NCI-H1105 (cell line): ENCODE data around the gene PDCD2.
A peak's percentile ranks its signal among the peaks of the same experiment; 100 is the strongest.
"Not testable (repeated sequence)": the region's sequence is repeated elsewhere in the genome, so short reads cannot be mapped to it uniquely, and the experiment has no call there.

Experiments used
- DNase-seq: peaks from one replicate; lab custom pipeline; 2025; lab: John Stamatoyannopoulos, UW

PDCD2 gene

DNA sequence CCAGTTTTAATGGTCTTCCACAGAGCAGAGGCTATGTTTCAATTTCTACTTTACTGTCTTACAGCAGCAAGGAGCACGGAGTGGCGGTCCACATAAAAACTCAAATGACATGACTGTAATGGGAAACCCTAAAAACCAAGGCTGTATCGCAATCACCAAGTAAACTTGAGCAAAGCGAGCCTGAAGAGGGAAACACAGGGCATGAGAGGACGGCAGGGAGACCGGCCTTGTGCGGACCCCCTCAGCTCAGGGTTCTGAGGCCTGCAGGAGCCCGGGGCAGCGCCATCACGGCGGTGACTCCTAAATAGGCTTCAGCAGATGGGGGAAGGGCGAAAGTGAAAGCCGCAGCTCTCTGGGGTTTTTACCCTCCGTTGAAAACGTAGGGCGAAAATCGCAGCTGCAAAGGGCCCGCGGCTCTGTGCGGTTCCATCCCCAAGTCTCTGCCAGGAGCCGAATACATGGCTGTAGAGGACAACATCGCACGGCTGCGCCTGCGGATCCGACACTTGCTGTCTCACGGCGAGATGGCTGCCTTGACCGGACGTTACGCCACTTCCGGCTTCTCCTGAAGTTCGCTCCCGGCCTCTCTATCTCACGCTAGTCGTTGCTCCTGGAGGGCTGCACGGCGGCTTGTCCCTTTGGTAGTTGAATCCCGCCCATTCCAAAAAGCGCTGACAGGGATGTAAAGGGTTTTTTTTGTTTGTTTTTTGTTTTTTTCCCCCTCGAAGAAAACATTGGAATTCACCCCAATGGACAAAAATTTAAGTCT lies 31.5 kb downstream of the PDCD2 start, which contains the start of gene PSMB1:
Gene PSMB1 (minus strand): TSS at position 543 of the 769 bp plus-strand sequence. CDS start 65 bp downstream, at position 478.
- DNase-seq = peak; percentile 98

DNA sequence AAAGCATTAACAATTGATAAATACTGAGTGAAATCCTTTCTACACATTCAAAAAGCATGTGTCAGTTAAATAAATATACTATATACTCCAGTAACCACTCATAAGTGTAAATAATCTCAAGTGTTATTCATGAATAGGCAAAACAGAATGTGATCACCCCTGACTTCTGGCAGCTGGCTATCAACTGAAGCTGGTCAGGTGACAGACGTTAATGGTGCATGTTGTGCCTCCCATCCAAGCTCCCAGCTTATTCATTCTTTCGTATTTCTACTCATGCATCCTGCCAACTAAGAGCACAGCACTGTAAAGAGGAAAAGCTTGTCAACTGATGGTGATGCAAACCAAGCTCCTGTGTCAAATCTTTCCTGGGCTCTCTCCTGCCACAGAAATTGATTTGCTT lies 39.0 kb downstream of the PDCD2 start:
- peak; percentile 76 for DNase-seq

DNA sequence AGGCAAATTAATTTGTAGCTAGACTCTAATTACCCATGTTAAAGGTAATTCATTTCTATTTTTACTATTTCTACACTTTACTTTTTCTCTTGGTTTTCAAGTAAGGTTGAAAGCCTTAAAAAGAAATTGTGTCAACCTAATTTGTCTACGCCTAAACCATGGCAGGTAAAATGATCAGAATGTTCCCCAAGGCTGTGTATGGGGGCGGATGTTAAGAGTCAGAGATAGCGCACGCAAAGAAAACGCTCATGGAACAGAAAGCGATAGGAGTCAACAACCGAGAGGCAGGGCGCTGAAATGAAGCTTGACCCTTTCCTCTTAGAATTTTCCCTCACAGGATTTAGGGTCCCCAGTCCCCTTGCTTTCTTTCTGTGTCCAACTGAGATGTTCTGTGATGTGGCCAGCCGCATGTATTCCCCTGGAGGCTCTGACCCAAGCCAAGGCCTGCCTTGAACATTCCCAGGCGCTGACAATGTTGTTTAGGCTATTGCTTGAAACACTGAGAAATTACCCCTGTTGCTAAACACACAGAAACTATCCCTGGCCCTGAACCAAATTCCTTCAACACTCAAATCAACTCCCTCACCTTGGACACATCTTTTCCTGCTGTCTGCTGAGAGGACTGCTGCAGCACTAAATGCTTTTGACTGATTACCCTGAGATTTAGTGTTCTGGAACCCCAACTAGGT lies 42.3 kb downstream of the PDCD2 start:
- no peak for DNase-seq

DNA sequence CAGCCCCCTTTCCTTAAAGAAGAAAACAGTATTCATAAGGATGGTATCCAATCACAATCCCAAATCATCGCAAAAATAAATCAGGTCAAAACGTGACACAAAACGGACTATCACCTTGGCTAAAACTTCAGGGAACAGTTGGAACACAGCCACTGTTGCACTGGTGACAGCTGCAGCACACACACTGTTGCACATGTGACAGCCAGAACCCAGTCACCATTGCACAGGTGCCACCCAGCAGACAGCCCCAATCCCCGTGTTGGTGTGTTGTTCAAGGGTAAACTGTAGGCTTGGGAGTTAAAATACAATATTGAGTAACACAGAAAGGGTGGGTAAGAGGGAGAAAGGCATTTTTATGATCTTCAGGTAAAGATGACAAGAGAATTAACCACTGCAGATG lies 47.1 kb downstream of the PDCD2 start:
- DNase-seq = no peak

DNA sequence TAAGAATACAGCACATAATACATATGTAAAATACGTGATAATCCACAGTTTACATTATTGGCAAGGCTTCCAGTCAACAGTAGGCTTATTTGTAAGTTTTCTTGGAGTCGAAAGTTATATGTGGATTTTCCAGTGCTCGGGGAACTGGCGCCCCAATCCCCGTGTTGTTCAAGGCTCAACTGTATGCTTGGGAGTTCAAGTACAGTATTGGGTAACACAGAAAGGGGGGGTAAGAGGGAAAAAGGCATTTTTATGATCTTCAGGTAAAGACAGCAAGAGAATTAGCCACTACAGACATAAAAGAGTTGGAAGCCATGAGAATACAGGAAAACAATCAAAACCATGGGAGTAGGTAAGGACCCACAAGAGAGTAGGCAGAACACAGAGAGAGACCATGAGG lies 47.8 kb downstream of the PDCD2 start:
- no peak for DNase-seq

DNA sequence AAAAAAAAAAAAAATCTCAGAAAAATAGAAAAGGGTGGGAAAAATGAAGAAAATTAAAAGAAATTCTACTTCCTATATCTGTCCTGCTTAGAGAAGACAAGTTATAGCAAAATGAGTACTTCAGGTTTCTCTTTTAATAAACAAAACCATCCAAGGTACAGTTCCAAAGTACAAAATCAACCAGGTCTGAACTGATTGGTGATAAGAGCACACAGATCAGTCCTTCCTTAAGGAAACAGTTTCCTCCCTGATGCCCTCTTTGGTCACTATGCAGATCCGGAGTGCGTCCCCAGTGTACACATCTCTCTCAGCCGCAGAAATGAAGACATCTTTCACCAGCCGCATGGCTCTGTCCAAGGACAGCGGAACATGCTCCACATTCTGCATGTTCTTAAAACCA lies 49.4 kb downstream of the PDCD2 start:
- DNase-seq = no peak

DNA sequence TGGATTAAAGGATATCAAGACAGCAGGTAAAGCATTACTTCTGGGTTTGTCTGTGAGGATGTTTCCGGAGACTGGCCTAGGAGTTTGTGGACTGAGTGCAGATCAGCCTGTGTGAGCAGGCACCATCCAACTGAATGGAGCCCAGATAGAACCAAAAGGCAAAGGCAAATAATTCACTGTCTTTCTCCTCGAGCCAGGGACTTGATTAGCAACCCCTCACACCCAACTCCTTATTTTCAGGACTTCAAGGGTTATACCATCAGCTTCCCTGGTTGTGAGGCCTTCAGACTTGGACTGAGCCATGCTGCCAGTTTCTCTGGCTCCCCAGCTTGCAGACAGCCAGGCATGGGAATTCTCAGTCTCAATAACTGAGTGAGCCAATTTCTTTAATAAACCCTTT lies 50.6 kb downstream of the PDCD2 start:
- no peak for DNase-seq

DNA sequence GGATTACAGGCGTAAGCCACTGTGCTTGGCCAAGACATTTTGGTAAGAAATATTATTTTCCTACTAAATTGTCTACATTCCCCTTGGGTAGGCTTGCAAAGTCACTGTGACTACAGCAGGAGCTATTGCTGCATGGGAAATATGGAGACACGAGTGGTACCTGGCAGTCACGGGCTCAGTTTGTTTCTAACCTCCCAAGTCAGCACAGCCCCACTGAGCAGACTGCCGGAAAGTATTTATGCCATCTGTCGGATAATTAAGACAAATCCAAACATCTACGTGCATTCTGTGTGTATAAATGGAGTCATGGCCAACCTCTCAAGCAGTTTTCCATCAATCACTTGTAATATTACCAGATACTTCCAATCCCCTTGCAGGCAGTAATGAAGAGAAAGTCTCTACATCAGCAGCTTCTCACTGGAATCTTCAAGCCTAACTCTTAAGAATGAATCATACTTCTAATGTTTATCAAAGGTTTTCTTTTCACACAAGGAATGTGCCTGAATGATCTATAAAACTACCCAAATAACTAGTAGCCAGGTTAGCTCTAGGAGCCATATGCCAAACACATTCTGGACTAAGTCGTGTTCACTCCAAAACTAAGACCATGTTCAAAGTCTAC lies 51.5 kb downstream of the PDCD2 start:
- no peak for DNase-seq

DNA sequence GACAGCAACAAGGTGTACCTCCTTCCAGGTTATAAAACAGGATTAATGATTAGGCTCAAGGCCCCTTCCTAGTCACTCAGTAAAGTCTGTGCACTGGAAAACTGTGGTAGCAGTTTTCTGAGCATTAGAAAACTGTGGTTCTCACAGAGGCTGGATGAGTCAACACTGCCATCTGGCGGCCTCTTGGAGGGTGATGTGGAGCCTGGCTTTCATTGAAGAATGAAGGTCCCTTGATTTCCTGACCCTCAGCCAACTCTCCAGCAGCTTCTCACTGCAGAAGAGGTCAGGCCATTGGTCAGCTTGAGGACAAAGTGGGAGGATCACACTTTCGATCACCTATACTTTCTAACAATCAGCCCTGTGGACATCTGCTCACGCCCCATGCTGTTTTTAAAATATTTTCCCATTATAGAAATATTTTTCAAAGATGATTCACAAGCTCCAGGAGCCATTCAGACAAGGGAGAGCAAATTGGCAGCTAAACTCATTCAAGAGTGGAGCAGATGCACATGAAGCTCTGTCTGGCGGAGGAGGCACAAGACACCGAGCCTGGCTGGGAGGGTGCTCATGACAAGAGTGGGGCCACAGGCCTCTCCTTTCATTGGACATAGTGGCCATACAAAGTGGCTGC lies 54.5 kb downstream of the PDCD2 start:
- peak; percentile 76 for DNase-seq

DNA sequence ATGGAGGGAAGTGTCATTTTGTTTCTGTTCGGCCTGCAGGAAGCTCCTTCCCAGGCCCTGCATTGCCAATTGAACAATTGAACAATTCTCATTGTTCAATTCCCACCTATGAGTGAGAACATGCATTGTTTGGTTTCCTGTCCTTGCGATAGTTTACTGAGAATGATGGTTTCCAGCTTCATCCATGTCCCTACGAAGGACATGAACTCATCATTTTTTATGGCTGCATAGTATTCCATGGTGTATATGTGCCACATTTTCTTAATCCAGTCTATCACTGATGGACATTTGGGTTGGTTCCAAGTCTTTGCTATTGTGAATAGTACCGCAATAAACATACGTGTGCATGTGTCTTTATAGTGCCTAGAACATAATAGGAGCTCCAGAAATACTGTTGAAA lies 56.4 kb downstream of the PDCD2 start:
- DNase-seq = not testable (repeated sequence)

DNA sequence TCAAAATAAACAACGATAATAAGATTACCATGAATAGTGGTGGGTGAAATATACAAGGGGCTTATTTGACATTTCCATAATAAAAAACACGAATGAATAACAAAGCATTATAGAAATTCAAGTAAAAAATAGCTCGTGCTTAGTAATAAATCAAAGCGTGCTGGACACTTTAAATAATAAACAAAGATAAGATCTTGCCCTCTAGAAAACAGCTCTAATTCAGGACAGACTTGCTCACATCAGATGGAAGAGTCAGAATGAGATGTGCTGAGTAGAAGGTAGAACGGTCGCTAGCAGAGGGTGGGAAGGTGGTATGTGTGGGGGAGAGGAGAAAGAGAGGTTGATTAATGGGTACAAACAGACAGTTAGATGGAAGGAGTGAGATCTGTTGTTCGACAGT lies 58.6 kb downstream of the PDCD2 start:
- DNase-seq = no peak
